ENCODE measurements around the gene AHNAK2.

- TF ChIP-seq CTCF (conservative IDR thresholded peaks at IDR 0.05 in 1 of 2, IDR thresholded peaks at IDR 0.05 in 1 of 2; ENCODE audit: extremely low read depth in 1 of 2, insufficient read depth in 1 of 2, low read depth in 1 of 2, low read length in 2 of 2) (no peak), EZH2 (IDR thresholded peaks at IDR 0.05; ENCODE audit: borderline replicate concordance, low read length) (no peak)
Measured at GRCh38 chr14:104937694-104938365, 40.3 kb downstream of the AHNAK2 start.
